Smooth muscle cell (in vitro differentiated cells): ENCODE measurements around the gene CIDEC. TPM values are rescaled to one million over a fixed set of nuclear protein-coding genes. Genes with fewer than 3 reads are reported as not detected.

Experiments
- DNase-seq: peaks from one replicate; lab custom pipeline; 2025; ENCODE audit not compliant: unreplicated experiment; lab: John Stamatoyannopoulos, UW
- H2AFZ ChIP-seq: fragments of 200-600 bp; sonication (generic); 2 replicates; pipeline ENCODE4 v1.6.0; 2016; ENCODE audit warnings: antibody characterized with exemption, low read depth, mild to moderate bottlenecking
- H3F3A ChIP-seq: fragments of 200-600 bp; sonication (generic); 2 replicates; pipeline ENCODE4 v1.6.0; 2017; ENCODE audit warnings: antibody characterized with exemption, low read depth
- H3K27ac ChIP-seq: fragments of 200-600 bp; sonication (generic); 2 replicates; pipeline ENCODE4 v1.5.1; 2016; ENCODE audit warnings: low read depth, mild to moderate bottlenecking
- H3K27me3 ChIP-seq: fragments of 200-600 bp; sonication (generic); 2 replicates; pipeline ENCODE4 v1.6.1; 2016; ENCODE audit warnings: low read depth, mild to moderate bottlenecking
- H3K36me3 ChIP-seq: fragments of 200-600 bp; sonication (generic); 2 replicates; pipeline ENCODE4 v1.5.1; 2016; ENCODE audit warnings: low read depth
- H3K4me1 ChIP-seq: fragments of 200-600 bp; sonication (generic); 2 replicates; pipeline ENCODE4 v1.5.1; 2016; ENCODE audit warnings: low read depth
- H3K4me2 ChIP-seq: fragments of 200-600 bp; sonication (generic); 2 replicates; pipeline ENCODE4 v1.6.0; 2016; ENCODE audit warnings: mild to moderate bottlenecking
- H3K4me3 ChIP-seq: fragments of 200-600 bp; sonication (generic); 2 replicates; pipeline ENCODE4 v1.5.1; 2016; ENCODE audit warnings: mild to moderate bottlenecking
- H3K79me2 ChIP-seq: fragments of 200-600 bp; sonication (generic); 2 replicates; pipeline ENCODE4 v1.6.0; 2016; ENCODE audit warnings: low read depth, mild to moderate bottlenecking
- H3K9ac ChIP-seq: fragments of 200-600 bp; sonication (generic); 2 replicates; pipeline ENCODE4 v1.6.0; 2016; ENCODE audit warnings: low read depth
- H3K9me3 ChIP-seq: fragments of 200-600 bp; sonication (generic); replicated peaks from 2 replicates; pipeline ENCODE4 v1.5.1; 2016; ENCODE audit warnings: low read depth
- H4K20me1 ChIP-seq: fragments of 200-600 bp; sonication (generic); 2 replicates; pipeline ENCODE4 v1.6.0; 2016; ENCODE audit warnings: low read depth
- WGBS: methylation state at CpG from one replicate; pipeline ENCODE4 v1.1.7; 2016; ENCODE audit warnings: low lambda C conversion rate; 5-methylcytosine and 5-hydroxymethylcytosine counted together
- polyA plus RNA-seq: library from polyadenylated mRNA; unstranded; fragments of >200 nt; fragmentation: Nextera tagmentation; extraction: Ambion mirVana; gene quantifications from 2 replicates; pipeline ENCODE4 v1.2.1, GENCODE V29; 2016
- total RNA-seq: library from RNA; depleted of rRNA; stranded (reverse); fragments of >200 nt; gene quantifications from 2 replicates; pipeline ENCODE4 v1.2.3, GENCODE V29; 2014
- TF ChIP-seq, protein P1 (sequence below): fragments of 200-600 bp; sonication (generic); IDR thresholded peaks from 2 replicates; pipeline ENCODE4 v1.5.1; 2017; ENCODE audit warnings: borderline replicate concordance, mild to moderate bottlenecking, antibody characterized with exemption; ENCODE audit not compliant: insufficient read depth, poor library complexity, severe bottlenecking

CIDEC gene
- total and polyA plus RNA-seq, 2 experiments from 2014 or later: not detected

DNA sequence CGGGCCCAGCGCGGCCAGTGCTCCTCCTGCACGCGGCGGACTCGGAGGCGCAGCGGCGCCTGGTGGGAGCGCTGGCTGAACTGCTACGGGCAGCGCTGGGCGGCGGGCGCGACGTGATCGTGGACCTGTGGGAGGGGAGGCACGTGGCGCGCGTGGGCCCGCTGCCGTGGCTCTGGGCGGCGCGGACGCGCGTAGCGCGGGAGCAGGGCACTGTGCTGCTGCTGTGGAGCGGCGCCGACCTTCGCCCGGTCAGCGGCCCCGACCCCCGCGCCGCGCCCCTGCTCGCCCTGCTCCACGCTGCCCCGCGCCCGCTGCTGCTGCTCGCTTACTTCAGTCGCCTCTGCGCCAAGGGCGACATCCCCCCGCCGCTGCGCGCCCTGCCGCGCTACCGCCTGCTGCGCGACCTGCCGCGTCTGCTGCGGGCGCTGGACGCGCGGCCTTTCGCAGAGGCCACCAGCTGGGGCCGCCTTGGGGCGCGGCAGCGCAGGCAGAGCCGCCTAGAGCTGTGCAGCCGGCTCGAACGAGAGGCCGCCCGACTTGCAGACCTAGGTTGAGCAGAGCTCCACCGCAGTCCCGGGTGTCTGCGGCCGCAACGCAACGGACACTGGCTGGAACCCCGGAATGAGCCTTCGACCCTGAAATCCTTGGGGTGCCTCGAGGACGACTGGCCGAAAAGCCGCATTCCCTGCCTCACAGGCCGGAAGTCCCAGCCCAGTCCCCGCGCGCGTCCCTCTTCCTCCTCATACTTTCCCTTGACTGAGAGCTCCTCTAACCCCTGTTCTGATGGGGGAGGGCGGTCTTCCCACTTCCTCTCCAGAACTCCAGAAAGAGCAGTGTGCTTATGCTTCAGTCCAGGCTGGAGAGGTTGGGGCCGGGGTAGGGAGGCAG, 35.4 kb upstream of the CIDEC start:
- Histone ChIP-seq H3K27ac (peak overlapping the region; percentile 75), H3K79me2 (no peaks in the 10 kb centered on the region), H3K9me3 (no peaks in the 10 kb centered on the region), H3K27me3 (no peaks in the 10 kb centered on the region), H3F3A (no peaks in the 10 kb centered on the region), H3K4me3 (peak overlapping the region; percentile 62), H2AFZ (peak overlapping the region; percentile 91), H4K20me1 (no peaks in the 10 kb centered on the region), H3K9ac (peak overlapping the region; percentile 31), H3K4me1 (peaks cover 16% of the 10 kb centered on the region), H3K4me2 (peak overlapping the region; percentile 91), H3K36me3 (no peaks in the 10 kb centered on the region)
- TF ChIP-seq, protein P1, sequence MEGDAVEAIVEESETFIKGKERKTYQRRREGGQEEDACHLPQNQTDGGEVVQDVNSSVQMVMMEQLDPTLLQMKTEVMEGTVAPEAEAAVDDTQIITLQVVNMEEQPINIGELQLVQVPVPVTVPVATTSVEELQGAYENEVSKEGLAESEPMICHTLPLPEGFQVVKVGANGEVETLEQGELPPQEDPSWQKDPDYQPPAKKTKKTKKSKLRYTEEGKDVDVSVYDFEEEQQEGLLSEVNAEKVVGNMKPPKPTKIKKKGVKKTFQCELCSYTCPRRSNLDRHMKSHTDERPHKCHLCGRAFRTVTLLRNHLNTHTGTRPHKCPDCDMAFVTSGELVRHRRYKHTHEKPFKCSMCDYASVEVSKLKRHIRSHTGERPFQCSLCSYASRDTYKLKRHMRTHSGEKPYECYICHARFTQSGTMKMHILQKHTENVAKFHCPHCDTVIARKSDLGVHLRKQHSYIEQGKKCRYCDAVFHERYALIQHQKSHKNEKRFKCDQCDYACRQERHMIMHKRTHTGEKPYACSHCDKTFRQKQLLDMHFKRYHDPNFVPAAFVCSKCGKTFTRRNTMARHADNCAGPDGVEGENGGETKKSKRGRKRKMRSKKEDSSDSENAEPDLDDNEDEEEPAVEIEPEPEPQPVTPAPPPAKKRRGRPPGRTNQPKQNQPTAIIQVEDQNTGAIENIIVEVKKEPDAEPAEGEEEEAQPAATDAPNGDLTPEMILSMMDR: peak; percentile 24
- WGBS: under 1% methylated on average over 74 of the region's 99 CpGs
- DNase-seq: peak; percentile 59

DNA sequence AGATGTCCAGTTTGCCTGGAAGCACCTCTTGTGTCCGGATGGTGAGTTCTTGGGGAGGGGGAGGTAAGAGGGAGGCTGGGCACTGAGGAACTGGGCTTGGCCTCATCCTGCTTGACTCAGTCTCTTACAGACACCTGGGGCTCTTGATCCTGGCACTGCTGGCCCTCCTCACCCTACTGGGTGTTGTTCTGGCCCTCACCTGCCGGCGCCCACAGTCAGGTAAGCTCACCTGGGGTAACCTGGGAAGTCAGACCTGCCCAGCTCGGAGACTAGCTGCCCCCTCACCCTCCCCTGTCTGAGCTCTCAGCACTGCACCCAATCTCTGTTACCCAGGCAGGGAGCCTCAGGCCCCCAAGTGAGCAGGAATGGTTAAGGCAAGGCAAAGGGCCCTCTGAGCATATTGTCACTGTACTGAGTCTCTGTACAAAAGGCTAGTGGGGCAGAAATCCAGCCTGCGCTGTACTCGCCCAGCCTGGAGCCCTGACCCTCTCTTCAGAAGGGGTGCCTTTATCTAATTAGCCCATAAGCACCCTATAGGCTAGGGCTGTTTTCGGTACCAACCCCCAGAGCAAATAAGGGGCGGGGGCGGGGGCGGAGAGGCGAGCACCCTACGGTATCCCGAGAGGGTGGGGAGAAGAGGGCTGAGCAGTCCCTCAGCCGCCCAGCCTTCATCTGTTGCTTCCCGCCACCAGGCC, 34.7 kb upstream of the CIDEC start:
- no peaks in the 10 kb centered on the region for H4K20me1 ChIP-seq
- TF ChIP-seq, protein P1: no peak
- H3K27ac ChIP-seq: no peak overlapping the region
- no peaks in the 10 kb centered on the region for H3K36me3 ChIP-seq
- H3F3A ChIP-seq: no peaks in the 10 kb centered on the region
- peak overlapping the region; percentile 31 for H3K9ac ChIP-seq
- H3K4me1 ChIP-seq: peaks cover 16% of the 10 kb centered on the region
- no peaks in the 10 kb centered on the region for H3K9me3 ChIP-seq
- DNase-seq: no peak
- peak overlapping the region; percentile 91 for H3K4me2 ChIP-seq
- H3K4me3 ChIP-seq: peak overlapping the region; percentile 62
- H3K79me2 ChIP-seq: no peaks in the 10 kb centered on the region
- no peaks in the 10 kb centered on the region for H3K27me3 ChIP-seq
- WGBS: 42% methylated on average over 14 of the region's 15 CpGs
- no peak overlapping the region for H2AFZ ChIP-seq

DNA sequence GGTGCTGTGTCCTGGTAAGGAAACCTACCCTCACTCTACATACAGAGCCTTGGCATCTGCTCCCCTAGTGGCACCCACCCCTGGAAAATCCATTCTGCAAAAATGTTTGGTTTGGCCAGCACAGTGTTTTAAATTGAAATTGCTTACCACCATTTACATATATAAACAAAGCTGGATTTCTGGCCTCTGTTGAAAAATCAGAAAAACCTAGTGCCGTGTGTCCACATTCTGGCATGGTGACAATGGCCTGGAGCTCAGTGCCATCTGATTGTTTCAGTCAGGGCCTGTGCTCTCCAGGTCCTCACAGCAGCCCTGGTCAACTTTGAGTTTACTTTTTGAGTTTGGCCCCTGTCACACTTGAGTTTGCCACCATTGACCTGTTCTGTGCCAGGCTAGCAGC, 34.0 kb upstream of the CIDEC start:
- no peaks in the 10 kb centered on the region for H4K20me1 ChIP-seq
- H3K27me3 ChIP-seq: no peaks in the 10 kb centered on the region
- H3K79me2 ChIP-seq: no peaks in the 10 kb centered on the region
- no peak overlapping the region for H3K4me2 ChIP-seq
- peaks cover 16% of the 10 kb centered on the region for H3K4me1 ChIP-seq
- H3K27ac ChIP-seq: no peak overlapping the region
- no peaks in the 10 kb centered on the region for H3K9me3 ChIP-seq
- H3K4me3 ChIP-seq: no peak overlapping the region
- H3K36me3 ChIP-seq: no peaks in the 10 kb centered on the region
- H3F3A ChIP-seq: no peaks in the 10 kb centered on the region
- H2AFZ ChIP-seq: no peak overlapping the region
- TF ChIP-seq, protein P1: no peak
- no peak for DNase-seq
- no peak overlapping the region for H3K9ac ChIP-seq
- 88% methylated on average over 1 of the region's 1 CpG for WGBS
